GM12801 (cell line): ENCODE data around the gene DYNLT4.

Experiments
- CTCF ChIP-seq: IDR thresholded peaks from one replicate; pipeline ENCODE4 v1.5.1; 2011; ENCODE audit warnings: control low read depth; ENCODE audit not compliant: insufficient read length; ENCODE audit errors: extremely low read depth

DYNLT4 gene

GRCh38 chr1:44847845-44848244, 40.7 kb upstream of the DYNLT4 start:
- TF ChIP-seq CTCF, result no peak

GRCh38 chr1:44846985-44847384, 39.8 kb upstream of the DYNLT4 start:
- TF ChIP-seq CTCF, result no peak

- TF ChIP-seq CTCF, result no peak
Observed at GRCh38 chr1:44842862-44843655, 35.9 kb upstream of the DYNLT4 start, which contains the start of gene PTCH2. TSS of gene PTCH2 (minus strand) at chr1:44843253. CDS start at chr1:44842932, 321 bp downstream.

GRCh38 chr1:44842486-44842861, 35.3 kb upstream of the DYNLT4 start:
- TF ChIP-seq CTCF, result no peak

GRCh38 chr1:44839576-44839975, 32.4 kb upstream of the DYNLT4 start:
- no peak for TF ChIP-seq CTCF

- TF ChIP-seq CTCF, result no peak
Observed at GRCh38 chr1:44835738-44836675, 28.9 kb upstream of the DYNLT4 start.

- no peak for TF ChIP-seq CTCF
Observed at GRCh38 chr1:44834328-44834727, 27.2 kb upstream of the DYNLT4 start.
